DOHH2 (cell line): Measurements from ENCODE around the gene CHN2.

Experiments
- CTCF ChIP-seq: fragments of 200-600 bp; sonication (generic); IDR thresholded peaks from one replicate; pipeline ENCODE4 v1.5.1; 2014; ENCODE audit warnings: antibody characterized with exemption, mild to moderate bottlenecking, low read depth, low read length; ENCODE audit not compliant: poor library complexity, severe bottlenecking
- EZH2phosphoT487 ChIP-seq: fragments of 200-600 bp; sonication (generic); IDR thresholded peaks from 2 replicates; pipeline ENCODE4 v1.6.1; 2017; ENCODE audit warnings: borderline replicate concordance, mild to moderate bottlenecking, antibody characterized with exemption, low read length, moderate library complexity, mixed read lengths

- TF ChIP-seq CTCF (no peak), EZH2phosphoT487 (no peak)
Observed at GRCh38 chr7:29379551-29379950, 185.0 kb downstream of the CHN2 start.
